IPS-18a (cell line): ENCODE data around the gene TNFRSF17.

ENCODE experiments used
- H3K27ac ChIP-seq: one replicate; pipeline ENCODE4 v1.5.1; 2013; ENCODE audit warnings: low read length
- H3K27me3 ChIP-seq: one replicate; pipeline ENCODE4 v1.6.1; 2013; ENCODE audit warnings: mild to moderate bottlenecking, low read length; ENCODE audit not compliant: control insufficient read depth, insufficient read depth
- H3K36me3 ChIP-seq: one replicate; pipeline ENCODE4 v1.6.1; 2013; ENCODE audit warnings: low read depth, low read length; ENCODE audit not compliant: control insufficient read depth
- H3K4me1 ChIP-seq: one replicate; pipeline ENCODE4 v1.6.1; 2013; ENCODE audit warnings: low read depth, low read length; ENCODE audit not compliant: control insufficient read depth
- H3K4me3 ChIP-seq: one replicate; pipeline ENCODE4 v1.5.1; 2013; ENCODE audit warnings: low read length
- H3K9ac ChIP-seq: one replicate; pipeline ENCODE4 v1.6.1; 2013; ENCODE audit warnings: mild to moderate bottlenecking, low read length, moderate library complexity
- H3K9me3 ChIP-seq: one replicate; pipeline ENCODE4 v1.6.1; 2013; ENCODE audit warnings: low read depth, low read length; ENCODE audit not compliant: control insufficient read depth

Gene TNFRSF17

DNA sequence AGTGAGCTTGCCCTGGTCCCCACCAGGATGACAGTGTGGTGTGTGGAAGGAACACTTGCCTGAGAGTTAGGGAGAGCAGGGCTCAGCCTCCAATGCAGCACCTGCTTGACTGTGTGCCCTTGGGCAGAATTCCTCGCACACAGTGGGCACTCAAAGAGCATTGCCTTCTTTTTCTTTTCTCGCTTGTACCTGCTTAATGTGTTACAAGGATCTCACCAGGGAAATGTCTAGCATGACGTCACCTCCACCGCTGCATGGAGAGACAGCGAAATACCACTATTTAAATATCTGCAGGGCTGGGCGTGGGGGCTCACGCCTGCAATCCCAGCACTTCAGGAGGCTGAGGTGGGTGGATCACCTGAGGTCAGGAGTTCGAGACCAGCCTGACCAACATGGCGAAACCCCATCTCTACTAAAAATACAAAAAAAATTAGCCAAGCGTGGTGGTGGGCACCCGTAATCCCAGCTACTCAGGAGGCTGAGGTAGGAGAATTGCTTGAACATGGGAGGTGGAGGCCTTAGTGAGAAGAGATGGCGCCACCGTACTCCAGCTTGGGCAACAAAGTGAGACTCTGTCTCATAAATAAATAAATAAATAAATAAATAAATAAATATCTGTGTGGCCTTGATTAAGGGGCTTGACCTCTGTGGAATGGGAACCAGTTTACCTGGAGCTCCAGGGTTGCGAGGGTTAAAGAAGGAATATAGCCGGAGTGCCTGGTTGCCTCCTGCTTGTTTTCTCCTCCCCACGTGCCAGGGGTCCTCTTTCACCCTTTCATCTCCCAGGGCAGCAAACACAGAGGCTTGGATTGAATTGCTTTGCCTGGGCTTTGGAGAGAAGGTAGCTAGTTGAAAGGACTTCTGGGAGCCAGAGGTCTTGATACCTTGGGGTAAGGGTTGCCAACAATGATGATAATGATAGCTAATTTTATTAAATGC lies 27.8 kb downstream of the TNFRSF17 start:
- no peak overlapping the region for H3K27ac ChIP-seq
- H3K9me3 ChIP-seq: no peaks in the 10 kb centered on the region
- H3K4me1 ChIP-seq: no peaks in the 10 kb centered on the region
- H3K4me3 ChIP-seq: no peak overlapping the region
- no peaks in the 10 kb centered on the region for H3K27me3 ChIP-seq
- no peaks in the 10 kb centered on the region for H3K36me3 ChIP-seq
- no peak overlapping the region for H3K9ac ChIP-seq

DNA sequence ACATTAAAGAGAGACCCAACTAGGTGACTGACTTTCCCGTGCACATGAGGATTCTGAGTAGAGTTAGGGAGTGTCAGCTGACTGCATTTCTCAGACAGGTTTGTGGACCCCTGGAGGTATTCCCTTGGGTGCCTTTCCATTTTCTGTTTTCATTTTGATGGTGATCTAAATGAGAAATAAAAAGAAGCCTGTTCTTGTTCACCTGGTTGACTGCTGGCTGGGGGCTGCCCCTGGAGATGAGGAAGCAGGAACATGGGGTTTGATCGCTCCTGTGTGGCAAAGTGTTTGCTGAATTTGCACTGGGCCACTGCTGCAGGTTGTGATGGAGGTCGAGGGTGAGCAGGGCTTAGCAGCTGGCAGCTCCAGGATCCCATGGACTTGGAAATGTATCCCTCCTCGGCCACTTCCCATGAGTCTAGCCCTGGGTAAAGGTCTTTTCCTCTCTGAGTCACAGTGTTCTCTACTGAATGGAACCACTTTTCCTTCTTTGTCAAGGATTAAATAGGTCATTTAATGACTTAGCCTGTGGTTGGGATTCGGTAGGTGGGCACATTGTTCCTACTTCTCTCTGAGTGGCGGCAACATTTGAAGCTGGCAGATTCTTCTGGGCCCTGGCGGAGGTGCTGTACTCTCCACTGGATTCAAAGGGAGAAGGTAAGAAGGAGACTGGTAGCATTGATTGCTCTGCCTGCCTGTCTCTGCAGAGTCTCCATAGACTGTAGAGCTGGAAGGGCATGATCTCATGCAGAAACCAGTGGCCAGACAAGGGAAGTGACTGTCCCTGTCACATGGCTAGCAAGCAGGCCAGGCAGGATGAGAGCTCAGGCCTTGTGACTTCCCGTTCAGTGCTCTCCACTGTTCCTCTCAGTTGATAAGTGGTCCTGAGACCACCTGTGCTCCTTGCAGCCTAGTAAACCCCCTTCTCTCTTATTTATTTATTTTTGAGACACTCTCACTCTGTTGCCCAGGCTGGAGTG lies 29.4 kb downstream of the TNFRSF17 start:
- Histone ChIP-seq H3K4me1 (no peaks in the 10 kb centered on the region), H3K4me3 (no peak overlapping the region), H3K27ac (no peak overlapping the region), H3K36me3 (no peaks in the 10 kb centered on the region), H3K9ac (no peak overlapping the region), H3K9me3 (no peaks in the 10 kb centered on the region), H3K27me3 (no peaks in the 10 kb centered on the region)

DNA sequence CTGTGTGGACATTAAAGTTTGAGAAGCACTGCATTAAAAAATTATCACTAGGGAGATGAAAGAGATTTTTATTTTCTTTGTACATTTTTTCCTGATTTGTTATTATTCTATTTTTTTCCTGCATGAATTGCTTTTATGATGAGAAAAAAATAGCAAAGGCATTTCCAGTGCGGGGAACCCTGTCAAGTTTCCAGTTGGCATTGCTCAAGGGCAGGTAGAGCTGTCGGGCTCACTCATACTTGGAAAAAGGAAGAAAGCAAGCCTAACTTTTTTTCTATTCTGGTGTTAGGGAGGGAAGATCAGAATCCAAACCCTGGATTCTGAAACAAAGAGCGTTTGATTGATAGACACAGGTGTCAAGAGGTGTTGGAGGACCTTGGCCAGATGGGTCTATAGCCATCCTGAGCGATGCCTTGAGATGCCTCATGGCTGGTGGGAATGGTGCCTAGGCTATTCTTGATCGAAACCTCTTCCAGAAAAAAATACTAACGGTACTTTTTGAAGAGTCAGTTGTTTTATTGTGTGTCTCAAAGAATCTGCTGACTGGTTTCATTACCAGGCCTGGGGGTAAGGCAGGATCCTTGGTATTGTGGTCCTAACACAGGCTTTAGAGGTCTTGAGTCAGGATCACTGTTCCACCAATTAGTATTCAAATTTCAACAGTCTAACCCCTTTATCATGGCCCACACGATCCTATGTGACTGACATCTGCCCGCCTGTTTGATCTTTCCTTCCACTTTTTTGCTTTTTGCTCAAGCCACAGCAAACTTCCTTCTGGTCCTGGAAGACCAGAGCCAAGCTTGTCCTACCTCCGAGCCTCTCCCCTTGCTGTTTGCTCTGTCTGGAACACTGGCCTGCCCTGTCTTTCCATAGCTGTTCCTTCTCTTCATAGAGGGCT lies 31.7 kb downstream of the TNFRSF17 start:
- no peak overlapping the region for H3K9ac ChIP-seq
- no peak overlapping the region for H3K4me3 ChIP-seq
- H3K9me3 ChIP-seq: no peaks in the 10 kb centered on the region
- H3K4me1 ChIP-seq: no peaks in the 10 kb centered on the region
- H3K36me3 ChIP-seq: no peaks in the 10 kb centered on the region
- H3K27ac ChIP-seq: no peak overlapping the region
- no peaks in the 10 kb centered on the region for H3K27me3 ChIP-seq

DNA sequence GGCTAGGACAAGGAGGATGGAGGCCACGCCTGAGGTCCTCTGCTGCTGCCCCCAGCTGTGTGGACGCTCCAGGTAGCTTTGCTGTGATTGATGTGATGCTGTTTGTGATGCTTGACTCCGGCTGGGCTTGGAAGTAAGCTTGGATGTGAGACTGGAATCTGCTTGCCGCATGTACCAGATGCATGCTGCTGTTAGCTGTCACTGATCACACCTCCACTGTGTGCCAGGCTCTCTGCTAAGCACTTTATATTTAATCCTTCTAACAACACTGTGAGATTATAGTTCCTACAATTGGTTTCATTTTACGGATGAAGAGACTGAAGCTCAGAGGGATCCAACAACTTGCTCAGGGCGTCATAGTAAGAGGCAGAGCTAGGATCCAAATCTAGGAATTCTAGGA lies 35.0 kb downstream of the TNFRSF17 start:
- Histone ChIP-seq H3K9ac (no peak overlapping the region), H3K27ac (no peak overlapping the region), H3K4me1 (no peaks in the 10 kb centered on the region), H3K9me3 (no peaks in the 10 kb centered on the region), H3K27me3 (no peaks in the 10 kb centered on the region), H3K36me3 (no peaks in the 10 kb centered on the region), H3K4me3 (no peak overlapping the region)

DNA sequence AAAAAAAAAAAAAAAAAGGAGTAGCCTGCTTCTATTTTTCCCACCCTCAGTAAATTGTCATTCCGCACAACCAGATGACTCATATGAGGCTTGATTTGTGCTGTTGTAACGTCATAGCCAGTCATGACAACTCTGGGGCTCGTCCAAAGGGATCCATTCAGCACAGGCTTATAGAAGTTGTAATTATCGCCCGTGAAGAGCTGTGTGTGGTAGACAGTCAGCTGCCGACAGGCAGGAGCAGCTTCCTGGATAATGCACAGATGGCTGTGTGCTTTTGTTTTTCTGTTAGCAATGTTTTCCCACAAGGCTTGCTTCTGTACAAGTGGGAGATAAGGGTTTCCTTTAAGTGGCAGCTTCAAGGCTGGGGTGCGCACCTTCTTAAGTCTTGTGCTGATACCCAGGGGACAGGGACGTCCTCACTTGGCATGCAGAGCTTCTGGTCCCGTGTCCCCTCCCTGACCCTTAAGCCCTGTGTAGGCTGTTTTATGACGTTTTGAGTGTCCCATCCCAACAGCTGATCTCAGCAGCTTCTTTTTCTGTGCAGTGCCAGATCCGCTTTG lies 37.5 kb downstream of the TNFRSF17 start:
- no peak overlapping the region for H3K4me3 ChIP-seq
- H3K9ac ChIP-seq: no peak overlapping the region
- no peaks in the 10 kb centered on the region for H3K27me3 ChIP-seq
- H3K36me3 ChIP-seq: no peaks in the 10 kb centered on the region
- H3K4me1 ChIP-seq: no peaks in the 10 kb centered on the region
- H3K9me3 ChIP-seq: no peaks in the 10 kb centered on the region
- no peak overlapping the region for H3K27ac ChIP-seq

DNA sequence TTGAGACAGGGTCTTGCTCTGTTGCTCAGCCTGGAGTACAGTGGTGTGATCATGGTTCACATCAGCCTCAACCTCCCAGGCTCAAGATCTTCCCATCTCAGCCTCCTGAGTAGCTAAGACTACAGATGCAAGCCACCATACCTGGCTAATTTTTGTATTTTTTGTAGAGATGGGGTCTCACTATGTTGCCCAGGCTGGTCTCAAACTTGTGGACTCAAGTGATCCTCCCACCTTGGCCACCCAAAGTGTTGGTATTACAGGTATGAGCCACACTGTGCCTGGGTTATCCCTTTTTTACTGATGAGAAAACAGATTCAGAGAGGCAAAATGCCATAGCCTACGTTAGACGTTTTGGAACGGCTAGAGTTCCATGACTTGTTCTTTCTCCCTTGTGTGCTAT lies 41.6 kb downstream of the TNFRSF17 start:
- no peak overlapping the region for H3K9ac ChIP-seq
- no peaks in the 10 kb centered on the region for H3K36me3 ChIP-seq
- H3K4me1 ChIP-seq: no peaks in the 10 kb centered on the region
- no peak overlapping the region for H3K27ac ChIP-seq
- no peak overlapping the region for H3K4me3 ChIP-seq
- no peaks in the 10 kb centered on the region for H3K27me3 ChIP-seq
- no peaks in the 10 kb centered on the region for H3K9me3 ChIP-seq

DNA sequence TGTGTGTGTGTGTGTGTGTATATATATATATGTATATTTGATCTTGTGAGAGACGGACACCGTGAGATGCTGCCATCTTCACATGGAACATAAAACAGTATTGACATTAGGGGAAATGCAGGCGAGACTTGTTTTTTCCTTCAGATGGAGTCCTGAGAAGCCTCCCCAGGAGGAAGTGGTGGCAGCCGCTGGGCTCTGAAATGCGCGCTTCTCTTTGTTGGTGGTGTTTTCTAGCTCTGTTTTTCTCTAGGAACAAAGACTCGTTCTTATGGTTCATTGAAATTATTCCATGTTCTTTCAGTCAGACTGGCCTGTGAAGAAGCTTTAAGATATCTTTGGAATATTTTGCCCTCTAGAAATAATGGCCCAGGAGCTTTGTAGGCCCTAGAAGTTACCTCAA lies 44.5 kb downstream of the TNFRSF17 start:
- no peaks in the 10 kb centered on the region for H3K36me3 ChIP-seq
- no peaks in the 10 kb centered on the region for H3K9me3 ChIP-seq
- H3K27me3 ChIP-seq: no peaks in the 10 kb centered on the region
- no peak overlapping the region for H3K9ac ChIP-seq
- H3K4me1 ChIP-seq: no peaks in the 10 kb centered on the region
- no peak overlapping the region for H3K4me3 ChIP-seq
- no peak overlapping the region for H3K27ac ChIP-seq

DNA sequence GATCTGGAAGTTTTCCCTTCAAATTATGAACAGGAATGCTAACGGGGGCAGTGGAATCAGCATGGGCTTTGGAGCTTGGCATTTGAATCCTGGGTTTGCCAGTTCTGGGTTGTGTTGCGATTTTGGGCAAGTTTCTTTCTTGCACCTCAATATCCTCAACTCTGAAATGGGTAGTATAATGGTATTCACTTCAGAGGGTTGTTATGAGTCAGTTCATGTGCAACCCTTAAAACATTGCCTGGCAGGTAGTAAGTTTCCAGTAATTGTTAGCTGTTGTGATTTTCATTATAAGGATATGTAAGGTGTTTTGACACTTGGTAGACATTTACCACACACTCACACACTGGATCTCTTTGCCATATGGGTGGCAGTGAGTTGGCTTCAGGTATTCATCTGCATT lies 44.9 kb downstream of the TNFRSF17 start:
- no peaks in the 10 kb centered on the region for H3K9me3 ChIP-seq
- H3K27me3 ChIP-seq: no peaks in the 10 kb centered on the region
- no peak overlapping the region for H3K27ac ChIP-seq
- H3K4me1 ChIP-seq: no peaks in the 10 kb centered on the region
- no peaks in the 10 kb centered on the region for H3K36me3 ChIP-seq
- H3K9ac ChIP-seq: no peak overlapping the region
- no peak overlapping the region for H3K4me3 ChIP-seq

DNA sequence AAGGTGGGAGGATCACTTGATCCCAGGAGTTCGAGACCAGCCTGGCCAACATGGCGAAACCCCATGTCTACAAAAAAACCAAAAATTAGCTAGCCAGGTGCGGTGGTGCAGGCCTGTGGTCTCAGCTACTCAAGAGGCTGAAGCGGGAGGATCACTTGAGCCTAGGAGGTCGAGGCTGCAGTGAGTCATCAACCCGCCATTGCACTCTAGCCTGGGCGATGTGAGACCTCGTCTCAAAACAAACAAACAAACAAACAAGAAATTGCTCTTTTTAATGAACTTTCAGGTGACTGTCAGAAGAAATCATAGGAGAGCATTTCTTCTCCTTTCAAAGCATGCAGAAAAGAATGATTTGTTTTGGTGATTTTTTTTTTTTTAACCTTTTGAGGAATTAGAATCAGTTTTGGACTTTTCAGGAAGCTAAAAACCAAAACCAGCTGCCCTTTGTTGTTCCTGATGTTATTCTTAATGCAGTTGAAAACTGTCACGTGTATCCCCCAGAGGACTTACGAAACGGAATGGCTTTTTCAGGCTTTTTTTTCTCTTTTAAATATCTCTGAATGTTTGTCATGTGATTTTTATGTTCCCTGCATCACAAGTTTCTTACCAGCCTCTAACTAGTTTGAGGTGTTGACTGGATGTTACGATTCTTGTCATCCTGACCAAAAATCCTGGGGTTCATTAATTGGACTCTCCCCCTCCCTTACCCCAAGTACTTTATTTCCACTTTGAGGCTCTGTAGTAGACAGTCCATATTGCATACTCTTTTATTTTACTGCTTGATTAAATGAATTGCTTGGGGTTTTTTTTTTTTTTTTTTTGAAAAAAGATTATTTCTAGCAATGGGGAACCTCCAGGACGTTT lies 45.6 kb downstream of the TNFRSF17 start:
- Histone ChIP-seq H3K27ac (no peak overlapping the region), H3K4me3 (no peak overlapping the region), H3K9ac (no peak overlapping the region)

DNA sequence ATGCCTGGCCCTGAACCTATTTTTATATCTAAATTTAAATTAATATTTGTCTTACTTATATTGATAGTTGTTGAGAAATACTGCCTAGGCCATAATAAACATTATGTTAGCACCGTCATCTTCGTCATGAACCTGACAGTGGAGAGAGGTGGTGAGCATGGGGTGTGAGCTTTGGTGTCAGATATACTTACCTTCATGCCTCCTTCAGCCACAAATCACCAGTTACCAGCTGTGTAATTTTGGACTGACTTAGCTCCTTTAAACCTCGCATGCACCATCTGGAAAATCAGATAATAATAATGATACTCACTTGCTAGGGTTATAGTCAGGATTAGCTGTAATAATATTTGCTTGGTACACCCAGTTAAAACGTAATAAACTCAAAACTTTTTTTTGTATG lies 46.6 kb downstream of the TNFRSF17 start:
- Histone ChIP-seq H3K4me1 (no peaks in the 10 kb centered on the region), H3K27me3 (no peaks in the 10 kb centered on the region), H3K27ac (no peak overlapping the region), H3K9ac (no peak overlapping the region), H3K4me3 (no peak overlapping the region), H3K9me3 (no peaks in the 10 kb centered on the region), H3K36me3 (no peaks in the 10 kb centered on the region)

More for the DNA sequence above, 45.6 kb downstream of the TNFRSF17 start:
- H3K9me3 ChIP-seq: no peaks in the 10 kb centered on the region
- no peaks in the 10 kb centered on the region for H3K4me1 ChIP-seq
- no peaks in the 10 kb centered on the region for H3K36me3 ChIP-seq
- no peaks in the 10 kb centered on the region for H3K27me3 ChIP-seq
